A549 (cell line): Measurements from ENCODE around the gene C10orf90.

ENCODE experiments used
- CBX8 ChIP-seq: fragments of 200-600 bp; sonication (generic); IDR thresholded peaks from 2 replicates; pipeline ENCODE4 v1.6.1; 2016
- CEBPB ChIP-seq, 2 experiments: fragments of >200 bp in 1 of 2; sonication (Bioruptor Twin) in 1 of 2; formaldehyde crosslinking in 1 of 2; IDR thresholded peaks; 2 replicates each; pipeline ENCODE4 v1.6.1; 2012 to 2016
- CTCF ChIP-seq: fragments of >200 bp; sonication (Bioruptor Twin); formaldehyde crosslinking; IDR thresholded peaks from 3 replicates; pipeline ENCODE4 v1.5.1; 2016
- EP300 ChIP-seq, 2 experiments: fragments of >200 bp; sonication (Bioruptor Twin); formaldehyde crosslinking; IDR thresholded peaks; 2 replicates in 1 of 2; 3 replicates in 1 of 2; pipeline ENCODE4 v1.6.1; 2016 to 2017
- MAFK ChIP-seq: fragments of 450-650 bp; IDR thresholded peaks from 2 replicates; pipeline ENCODE4 v1.6.1; 2014; ENCODE audit not compliant: partially characterized antibody
- MYC ChIP-seq: IDR thresholded peaks from 2 replicates; pipeline ENCODE4 v1.6.1; 2012; ENCODE audit warnings: mild to moderate bottlenecking, inconsistent platforms, low read length, improper control_type of control experiment, borderline replicate concordance
- POLR2A ChIP-seq: IDR thresholded peaks from 2 replicates; pipeline ENCODE4 v1.6.1; 2012; ENCODE audit warnings: mild to moderate bottlenecking, low read length
- RAD21 ChIP-seq, 2 experiments: fragments of >200 bp in 1 of 2; sonication (Bioruptor Twin) in 1 of 2; formaldehyde crosslinking in 1 of 2; IDR thresholded peaks in 1 of 2; conservative IDR thresholded peaks in 1 of 2; 2 replicates in 1 of 2; 3 replicates in 1 of 2; pipeline ENCODE4 v1.6.1; 2012 to 2018; ENCODE audit warnings: inconsistent platforms in 1 of 2
- REST ChIP-seq: fragments of 200-600 bp; sonication (generic); IDR thresholded peaks from 2 replicates; pipeline ENCODE4 v1.6.1; 2016; ENCODE audit warnings: antibody characterized with exemption, mild to moderate bottlenecking, moderate library complexity
- ZSCAN20 ChIP-seq: fragments of 250-450 bp; sonication (Bioruptor Pico); IDR thresholded peaks from 2 replicates; pipeline ENCODE4 v1.8.0; 2022; ENCODE audit warnings: mild to moderate bottlenecking, moderate library complexity

GRCh38 chr10:126423732-126424491 is 246.6 kb downstream of the C10orf90 start:
- TF ChIP-seq CBX8, result no peak
- no peak for TF ChIP-seq CTCF
- TF ChIP-seq RAD21 (conservative IDR thresholded peaks at IDR 0.05 in 1 of 2, IDR thresholded peaks at IDR 0.05 in 1 of 2), result no peak
- TF ChIP-seq EP300 (IDR thresholded peaks at IDR 0.05), result no peak
- no peak for TF ChIP-seq REST
- no peak for TF ChIP-seq POLR2A
- no peak for TF ChIP-seq ZSCAN20 (CRISPR knock-in tag)
- no peak for TF ChIP-seq CEBPB (IDR thresholded peaks at IDR 0.05)
- no peak for TF ChIP-seq MYC
- TF ChIP-seq MAFK, result no peak
